ENCODE results near the gene KDM2A. TPM values are rescaled to one million over a fixed set of nuclear protein-coding genes. Genes with fewer than 3 reads are reported as not detected.

Gene KDM2A
- total and polyA plus RNA-seq, 2 donors (not counting 1 experiment from before 2014, with no cell fraction given): 132 to 229 TPM

DNA sequence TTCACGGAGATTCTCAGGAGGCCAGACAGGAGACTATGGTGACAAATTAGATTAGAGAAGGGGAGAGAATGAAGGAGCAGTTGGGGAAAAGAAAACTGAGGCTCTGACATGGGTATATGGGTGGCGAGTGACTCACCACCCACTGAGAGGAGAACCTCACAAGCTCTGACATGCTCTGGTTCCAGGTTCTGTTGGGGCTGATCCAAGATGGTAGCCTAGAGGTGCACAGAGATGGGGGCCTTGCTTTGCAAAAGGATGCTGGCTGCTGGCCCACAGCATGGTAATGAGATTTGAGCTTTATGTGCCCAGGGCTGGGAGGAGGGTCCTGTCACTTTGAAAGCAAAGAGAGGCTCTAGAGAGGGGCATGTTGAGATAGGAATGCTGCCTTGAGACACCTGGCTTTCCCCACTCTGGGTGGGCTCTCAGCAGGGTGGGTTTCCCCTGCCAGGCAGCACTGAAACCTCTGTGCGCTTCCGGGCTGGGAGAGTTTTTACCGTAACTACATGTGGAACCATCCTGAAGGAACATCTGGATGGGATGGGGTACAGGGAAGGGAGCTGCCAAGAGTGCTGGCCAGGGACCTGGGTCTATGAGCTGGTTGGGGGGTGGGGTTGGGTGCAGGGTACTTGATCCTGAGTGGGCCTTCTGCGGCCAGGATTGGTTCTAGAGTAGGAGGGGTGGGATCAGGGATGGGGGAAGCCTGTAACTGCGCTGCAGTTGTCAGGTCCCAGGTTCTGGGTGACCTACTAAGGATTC, 146.0 kb downstream of the KDM2A start:
- ATAC-seq (ENCODE audit: low read depth): no peak
- ChIA-PET CTCF (interaction anchor here (0.6 to 8.9 kb wide), 12 partner anchors 10 to 117 kb away, joined by 3 to 229 read pairs (median 3); no protein-coding TSS in a partner anchor), POLR2A (interaction anchor here (0.7 to 4.4 kb wide), 4 partner anchors 24 to 1192 kb away, joined by 4 to 22 read pairs (median 4); partner anchors contain the start of gene ANKRD13D)
- no peaks in the 10 kb centered on the region for H3K9me3 ChIP-seq (ENCODE audit: control extremely low read depth in 1 of 3, control insufficient read depth in 2 of 3, insufficient read depth in 1 of 3, low read length in 2 of 3)
- H3K27ac Mint-ChIP-seq: peak overlapping the region; percentile 89
- peaks cover 32% of the 10 kb centered on the region for H4K20me1 ChIP-seq (ENCODE audit: control insufficient read depth, insufficient read depth, low read length, poor library complexity, severe bottlenecking)
- no peak overlapping the region for H3K9ac ChIP-seq (ENCODE audit: low read length)
- H3K4me3 ChIP-seq (ENCODE audit: control extremely low read depth in 1 of 5, extremely low read depth in 1 of 5, insufficient read depth in 1 of 5, low read depth in 2 of 5, low read length in 4 of 5): no peak overlapping the region
- H3K4me3 Mint-ChIP-seq: peak overlapping the region; percentile 81
- H3K36me3 ChIP-seq (replicated peaks in 1 of 2; ENCODE audit: control extremely low read depth in 1 of 2, control insufficient read depth in 1 of 2, extremely low read depth in 1 of 2, insufficient read depth in 2 of 2, low read length in 1 of 2): peaks cover 0 to 26% of the 10 kb centered on the region in 2 experiments
- peak overlapping the region; percentile 80 for H2AFZ ChIP-seq (ENCODE audit: insufficient read depth, low read depth, low read length, poor library complexity, severe bottlenecking)
- H3K27ac ChIP-seq (ENCODE audit: low read length in 2 of 2): no peak overlapping the region
- H3K27me3 ChIP-seq (replicated peaks in 1 of 4; ENCODE audit: control extremely low read depth in 1 of 4, control insufficient read depth in 3 of 4, insufficient read depth in 4 of 4, low read length in 3 of 4): peaks cover 0 to 9% (median 2%) of the 10 kb centered on the region in 4 experiments
- TF ChIP-seq, protein P1, sequence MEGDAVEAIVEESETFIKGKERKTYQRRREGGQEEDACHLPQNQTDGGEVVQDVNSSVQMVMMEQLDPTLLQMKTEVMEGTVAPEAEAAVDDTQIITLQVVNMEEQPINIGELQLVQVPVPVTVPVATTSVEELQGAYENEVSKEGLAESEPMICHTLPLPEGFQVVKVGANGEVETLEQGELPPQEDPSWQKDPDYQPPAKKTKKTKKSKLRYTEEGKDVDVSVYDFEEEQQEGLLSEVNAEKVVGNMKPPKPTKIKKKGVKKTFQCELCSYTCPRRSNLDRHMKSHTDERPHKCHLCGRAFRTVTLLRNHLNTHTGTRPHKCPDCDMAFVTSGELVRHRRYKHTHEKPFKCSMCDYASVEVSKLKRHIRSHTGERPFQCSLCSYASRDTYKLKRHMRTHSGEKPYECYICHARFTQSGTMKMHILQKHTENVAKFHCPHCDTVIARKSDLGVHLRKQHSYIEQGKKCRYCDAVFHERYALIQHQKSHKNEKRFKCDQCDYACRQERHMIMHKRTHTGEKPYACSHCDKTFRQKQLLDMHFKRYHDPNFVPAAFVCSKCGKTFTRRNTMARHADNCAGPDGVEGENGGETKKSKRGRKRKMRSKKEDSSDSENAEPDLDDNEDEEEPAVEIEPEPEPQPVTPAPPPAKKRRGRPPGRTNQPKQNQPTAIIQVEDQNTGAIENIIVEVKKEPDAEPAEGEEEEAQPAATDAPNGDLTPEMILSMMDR (IDR thresholded peaks at IDR 0.05): no peak
- no peak for TF ChIP-seq EZH2 (IDR thresholded peaks at IDR 0.05; ENCODE audit: borderline replicate concordance, insufficient read depth, low read depth, low read length, poor library complexity, severe bottlenecking)
- peaks cover 6% of the 10 kb centered on the region for H3K27me3 Mint-ChIP-seq
- WGBS (ENCODE audit: insufficient coverage): 93% methylated on average over 7 of the region's 7 CpGs
- no peak overlapping the region for H3K4me2 ChIP-seq (replicated peaks; ENCODE audit: low read depth, low read length, poor library complexity, severe bottlenecking)
- H3K4me1 Mint-ChIP-seq: peaks cover 62% of the 10 kb centered on the region
- intact Hi-C loops (cut with micrococcal nuclease): loop anchor here (5.0 to 10.0 kb wide), 2 partner anchors 242 to 320 kb away; partner anchors contain the start of genes CDK2AP2, GSTP1 and PITPNM1
- no peaks in the 10 kb centered on the region for H3K9me3 Mint-ChIP-seq (ENCODE audit: insufficient read depth)
- peaks cover 73% of the 10 kb centered on the region for H3K79me2 ChIP-seq (ENCODE audit: control insufficient read depth, insufficient read depth, low read length)
- H3K4me1 ChIP-seq (ENCODE audit: control insufficient read depth in 2 of 2, insufficient read depth in 2 of 2, low read length in 2 of 2): peaks cover 56 to 58% of the 10 kb centered on the region in 2 donors
- no peak for DNase-seq

Data from B cell (primary cell).